Stimulated activated CD8-positive, alpha-beta memory T cell treated with anti-CD3 and anti-CD28 coated beads, Interleukin-7, amount 100 ng/mL, for 24 hours (primary cell): ENCODE measurements around the gene APOL3.
"Not testable (repeated sequence)": the region's sequence is repeated elsewhere in the genome, so short reads cannot be mapped to it uniquely, and the experiment has no call there.

Experiments used
- DNase-seq: peaks from one replicate; pipeline ENCODE4 v3.0.0-alpha.2; 2020; ENCODE audit warnings: low read depth

Gene APOL3

DNA sequence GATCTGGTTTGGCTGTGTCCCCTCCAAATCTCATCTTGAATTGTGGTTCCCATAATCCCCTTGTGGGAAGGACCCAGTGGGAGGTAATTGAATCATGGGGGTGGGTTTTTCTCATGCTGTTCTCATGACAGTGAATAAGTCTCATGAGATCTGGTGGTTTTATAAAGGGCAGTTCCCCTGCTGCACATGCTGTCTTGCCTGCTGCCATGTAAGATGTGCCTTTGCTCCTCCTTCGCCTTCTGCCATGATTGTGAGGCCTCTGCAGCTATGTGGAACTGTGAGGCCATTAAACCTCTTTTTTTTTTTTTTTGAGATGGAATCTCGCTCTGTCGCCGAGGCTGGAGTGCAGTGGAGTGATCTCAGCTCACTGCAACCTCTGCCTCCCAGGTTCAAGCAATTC, 59.6 kb downstream of the APOL3 start:
- not testable (repeated sequence) for DNase-seq

GRCh38 chr22:36100134-36100824, 60.3 kb downstream of the APOL3 start:
- no peak for DNase-seq

DNA sequence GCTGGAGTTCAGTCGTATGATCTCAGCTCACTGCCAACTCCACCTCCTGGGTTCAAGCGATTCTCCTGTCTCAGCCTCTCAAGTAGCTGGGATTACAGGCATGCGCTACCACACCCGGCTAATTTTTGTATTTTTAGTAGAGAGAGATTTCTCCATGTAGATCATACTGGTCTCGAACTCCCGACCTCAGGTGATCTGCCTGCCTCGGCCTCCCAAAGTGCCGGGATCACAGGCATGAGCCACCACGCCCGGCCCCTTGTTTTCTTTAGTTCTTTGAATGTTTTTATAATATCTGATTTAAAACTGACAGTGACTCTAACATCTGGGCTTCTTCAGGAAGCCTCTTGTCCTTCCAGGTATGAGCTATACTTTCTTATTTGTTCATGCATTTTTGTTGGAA, 61.0 kb downstream of the APOL3 start:
- not testable (repeated sequence) for DNase-seq

DNA sequence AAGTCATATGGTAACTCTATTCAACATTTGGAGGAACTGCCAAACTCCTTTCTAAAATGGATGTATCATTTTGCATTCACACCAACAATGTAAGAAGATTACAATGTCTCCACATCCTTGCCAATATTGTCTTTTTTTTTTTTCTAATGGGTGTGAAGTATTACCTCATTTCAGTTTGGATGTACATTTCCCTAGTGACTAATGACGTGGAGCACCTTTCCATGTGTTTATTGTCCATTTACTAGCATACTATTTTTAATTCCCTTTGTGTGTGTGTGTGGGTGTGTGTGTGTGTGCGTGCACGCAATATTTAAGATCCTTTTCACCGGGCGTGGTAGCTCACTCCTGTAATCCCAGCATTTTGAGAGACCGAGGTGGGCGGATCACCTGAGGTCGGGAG, 62.7 kb downstream of the APOL3 start:
- DNase-seq: no peak

DNA sequence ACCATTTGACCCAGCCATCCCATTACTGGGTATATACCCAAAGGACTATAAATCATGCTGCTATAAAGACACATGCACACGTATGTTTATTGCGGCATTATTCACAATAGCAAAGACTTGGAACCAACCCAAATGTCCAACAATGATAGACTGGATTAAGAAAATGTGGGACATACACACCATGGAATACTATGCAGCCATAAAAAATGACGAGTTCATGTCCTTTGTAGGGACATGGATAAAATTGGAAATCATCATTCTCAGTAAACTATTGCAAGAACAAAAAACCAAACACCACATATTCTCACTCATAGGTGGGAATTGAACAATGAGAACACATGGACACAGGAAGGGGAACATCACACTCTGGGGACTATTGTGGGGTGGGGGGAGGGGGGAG, 69.8 kb downstream of the APOL3 start:
- not testable (repeated sequence) for DNase-seq
